K562 (cell line): ENCODE results near the gene ACADL. TPM values are rescaled to one million over a fixed set of nuclear protein-coding genes. Genes with fewer than 3 reads are reported as not detected.
A peak's percentile ranks its signal among the peaks of the same experiment; 100 is the strongest.
"Not testable (repeated sequence)": the region's sequence is repeated elsewhere in the genome, so short reads cannot be mapped to it uniquely, and the experiment has no call there.

Source experiments
- ATAC-seq: fragments of 200-7000 bp; cut with Tn5 transposase; 3 replicates; pipeline ENCODE4 v1.9.1; 2020; ENCODE audit warnings: moderate library complexity
- BruUV-seq: library from RNA; stranded (reverse); fragments of 400-500 nt; replicated peaks from 2 replicates; lab custom pipeline; 2021; lab: Mats Ljungman, UMichigan
- CTCF ChIA-PET: fragments of 300-600 bp; formaldehyde crosslinking; extraction: SDS; loops from one replicate; lab custom pipeline; 2021; ENCODE audit warnings: low intra/inter-chr PET ratio; lab: Yijun Ruan, JAX
- POLR2A ChIA-PET: fragments of 300-600, 350-650 bp; sonication (Branson Sonifier 250); formaldehyde crosslinking; extraction: SDS; loops from one replicate; lab custom pipeline; 2021; ENCODE audit warnings: antibody characterized with exemption, inconsistent platforms; lab: Yijun Ruan, JAX
- DNase-seq, 4 experiments: peaks; one replicate each; pipeline versions ENCODE4 v3.0.0 to v3.0.0-alpha.2; 2011 to 2018; ENCODE audit warnings: low spot score in 3 of 4, mixed read lengths in 3 of 4; ENCODE audit errors: extremely low read depth in 1 of 4
- FAIRE-seq: peaks from 2 replicates; lab custom pipeline; 2011; peaks lifted over from hg19 to GRCh38; lab: Jason Lieb, UNC
- H2AFZ ChIP-seq: 2 replicates; pipeline ENCODE4 v1.6.0; 2011; ENCODE audit warnings: low read depth, low read length, control low read depth, inconsistent platforms
- H3K27ac ChIP-seq: fragments of 200-600 bp; 3 replicates; pipeline ENCODE4 v1.8.0; 2011; ENCODE audit warnings: low read depth, mild to moderate bottlenecking, control low read depth, inconsistent platforms, low read length, moderate library complexity, mixed read lengths; ENCODE audit errors: extremely low read depth
- H3K27me3 ChIP-seq, 2 experiments: fragments of 300-600 bp in 1 of 2; 2 replicates in 1 of 2; 3 replicates in 1 of 2; pipeline versions ENCODE4 v1.6.0 to v1.8.0; 2011; ENCODE audit warnings: inconsistent platforms in 2 of 2, low read length in 2 of 2, mild to moderate bottlenecking in 1 of 2, mixed read lengths in 1 of 2, moderate library complexity in 1 of 2; ENCODE audit not compliant: control insufficient read depth in 2 of 2, insufficient read depth in 2 of 2
- H3K36me3 ChIP-seq: fragments of 300-600 bp; 3 replicates; pipeline ENCODE4 v1.8.0; 2011; ENCODE audit warnings: mild to moderate bottlenecking, low read length, inconsistent platforms; ENCODE audit not compliant: control insufficient read depth, insufficient read depth
- H3K4me1 ChIP-seq, 2 experiments: fragments of 200-600 bp in 1 of 2; replicated peaks in 1 of 2; 2 replicates in 1 of 2; 3 replicates in 1 of 2; pipeline versions ENCODE4 v1.5.1 to v1.8.0; 2011; ENCODE audit warnings: inconsistent platforms in 2 of 2, low read length in 2 of 2, mild to moderate bottlenecking in 1 of 2, mixed read lengths in 1 of 2, moderate library complexity in 1 of 2; ENCODE audit not compliant: control insufficient read depth in 2 of 2, insufficient read depth in 2 of 2
- H3K4me2 ChIP-seq: 2 replicates; pipeline ENCODE4 v1.6.1; 2011; ENCODE audit warnings: low read length, control low read depth, inconsistent platforms, mixed read lengths; ENCODE audit not compliant: insufficient read depth
- H3K4me3 ChIP-seq: fragments of 200-600 bp; sonication (generic), shearing (Covaris generic); 2 replicates; pipeline ENCODE4 v1.5.1; 2016; ENCODE audit warnings: control low read depth, inconsistent platforms
- H3K79me2 ChIP-seq: fragments of 200-600 bp; 3 replicates; pipeline ENCODE4 v1.8.0; 2011; ENCODE audit warnings: low read length, inconsistent platforms; ENCODE audit not compliant: control insufficient read depth, insufficient read depth
- H3K9ac ChIP-seq, 2 experiments: 2 replicates each; pipeline versions ENCODE4 v1.6.0 to v1.6.1; 2011; ENCODE audit warnings: low read depth in 2 of 2, low read length in 2 of 2, control low read depth in 1 of 2, inconsistent platforms in 1 of 2, mild to moderate bottlenecking in 1 of 2, mixed read lengths in 1 of 2; ENCODE audit not compliant: insufficient read depth in 1 of 2
- H3K9me1 ChIP-seq: one replicate; pipeline ENCODE4 v1.6.0; 2011; ENCODE audit warnings: inconsistent platforms, mild to moderate bottlenecking, low read length, moderate library complexity; ENCODE audit not compliant: control insufficient read depth, insufficient read depth
- H3K9me3 ChIP-seq: replicated peaks from 2 replicates; pipeline ENCODE4 v1.5.1; 2011; ENCODE audit warnings: low read depth, low read length, inconsistent platforms; ENCODE audit not compliant: control insufficient read depth, insufficient read depth
- H4K20me1 ChIP-seq: replicated peaks from 2 replicates; pipeline ENCODE4 v1.6.1; 2011; ENCODE audit warnings: low read length, inconsistent platforms, mixed read lengths; ENCODE audit not compliant: control insufficient read depth, insufficient read depth
- FOXO4 ChIP-seq: fragments of 450-650 bp; formaldehyde crosslinking; IDR thresholded peaks from 2 replicates; pipeline ENCODE4 v1.4.0; 2020; ENCODE audit warnings: mild to moderate bottlenecking, moderate library complexity
- HOMEZ ChIP-seq: fragments of 250-450 bp; sonication (Bioruptor Pico); IDR thresholded peaks from 2 replicates; pipeline ENCODE4 v1.4.0; 2020; ENCODE audit warnings: mild to moderate bottlenecking, moderate library complexity
- ZNF146 ChIP-seq: IDR thresholded peaks from one replicate; pipeline ENCODE4 v1.6.1; 2018; ENCODE audit warnings: missing compliant biosample characterization; ENCODE audit not compliant: unreplicated experiment
- WGBS: fragments of 100-300 bp; shearing (Covaris generic); methylation state at CpG from one replicate; pipeline ENCODE4 v1.1.6; 2016; ENCODE audit warnings: low coverage, mixed read lengths; ENCODE audit not compliant: insufficient coverage; ENCODE audit errors: missing lambda C conversion rate; 5-methylcytosine and 5-hydroxymethylcytosine counted together
- in situ Hi-C: fragments of 300-500 bp; cut with MboI; formaldehyde crosslinking; loops from 4 replicates; pipeline ENCODE4 v1.15.0; 2018; ENCODE audit warnings: inconsistent platforms, mixed read lengths
- intact Hi-C: fragments of 100-400 bp; cut with micrococcal nuclease; formaldehyde crosslinking; loops from 2 replicates; pipeline ENCODE4 v1.14.2; 2022
- polyA plus RNA-seq, 8 experiments: library from polyadenylated mRNA; depleted of rRNA in 4 of 8; stranded (reverse) in 5 of 8; unstranded in 3 of 8; fragments of >200 nt; fragmentation: Nextera tagmentation in 2 of 8; fragmentation: Illumina TruSeq in 1 of 8; extraction: Ambion mirVana in 2 of 8; extraction: Trizol in 1 of 8; gene quantifications; 2 replicates each; pipeline versions ENCODE4 v1.2.1 to v1.2.3, GENCODE V29; 2011 to 2014; ENCODE audit warnings: inconsistent platforms in 1 of 8, missing spikeins in 1 of 8
- total RNA-seq, 7 experiments: library from RNA; depleted of rRNA in 6 of 7; stranded (reverse); fragments of >200 nt in 6 of 7; fragmentation: Illumina TruSeq in 2 of 7; extraction: Trizol in 2 of 7; gene quantifications; 2 replicates each; pipeline versions ENCODE4 v1.2.1 to v1.2.3, GENCODE V29; 2011 to 2021; ENCODE audit warnings: low replicate concordance in 1 of 7

ACADL gene
- total and polyA plus RNA-seq, 9 of the 15 experiments (the other 6 are each of a cell fraction or from before 2014, with no cell fraction given): 0.07 TPM; not detected in 8

GRCh38 chr2:210177769-210178168 is 47.5 kb downstream of the ACADL start (continued):
- TF ChIP-seq FOXO4 (CRISPR knock-in tag) (no peak), HOMEZ (CRISPR knock-in tag) (no peak)

GRCh38 chr2:210177115-210177514 is 48.1 kb downstream of the ACADL start:
- FAIRE-seq, H3K36me3 ChIP-seq, H2AFZ ChIP-seq, H3K27me3 ChIP-seq, H3K9ac ChIP-seq, ATAC-seq, H3K9me1 ChIP-seq, intact Hi-C loops, H3K4me1 ChIP-seq, H3K27ac ChIP-seq, H3K79me2 ChIP-seq, H4K20me1 ChIP-seq, H3K4me3 ChIP-seq, BruUV-seq, CTCF ChIA-PET, H3K9me3 ChIP-seq, H3K4me2 ChIP-seq, DNase-seq: not testable (repeated sequence)
- POLR2A ChIA-PET: interaction anchor here (0.8 kb wide), 1 partner anchor 205 kb away, joined by 3 read pairs; no protein-coding TSS in a partner anchor
- 0% methylated on average over 1 of the region's 1 CpG for WGBS
- in situ Hi-C loops: loop anchor here (25.0 kb wide), 1 partner anchor 1790 kb away; no protein-coding TSS in a partner anchor
- TF ChIP-seq ZNF146 (CRISPR knock-in tag): peak; percentile 7
